ENCODE measurements around the gene INO80D.

INO80D gene

DNA sequence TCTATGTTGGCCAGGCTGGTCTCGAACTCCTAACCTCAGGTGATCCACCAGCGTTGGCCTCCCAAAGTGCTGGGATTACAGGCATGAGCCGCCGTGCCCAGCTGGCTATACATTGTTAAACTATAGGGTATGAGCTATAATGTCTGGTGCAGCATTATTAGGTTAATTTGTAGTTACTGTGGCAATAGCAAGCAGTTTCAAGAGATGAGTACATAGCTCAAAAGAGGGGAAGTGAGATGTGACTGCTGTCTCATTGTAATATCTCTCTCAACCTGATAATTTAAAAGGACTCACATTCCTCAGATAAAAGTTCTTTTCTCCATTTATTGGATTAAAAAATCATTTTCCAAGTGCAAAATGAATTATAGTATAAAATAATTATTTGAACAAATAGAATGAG is 116.4 kb downstream of the INO80D start:
- H3K9me3 Mint-ChIP-seq, result no peaks in the 10 kb centered on the region
- peaks cover 4% of the 10 kb centered on the region for H3K27me3 Mint-ChIP-seq
- H3K4me3 Mint-ChIP-seq, result no peak overlapping the region
- no peak for DNase-seq
- H3K36me3 Mint-ChIP-seq (ENCODE audit: low read depth), result no peaks in the 10 kb centered on the region
- H3K27ac Mint-ChIP-seq, result no peak overlapping the region
- H3K4me1 Mint-ChIP-seq (ENCODE audit: low read depth), result no peaks in the 10 kb centered on the region

GRCh38 chr2:205967391-205968075 is 118.4 kb downstream of the INO80D start:
- H3K27ac Mint-ChIP-seq, result no peak overlapping the region
- H3K9me3 Mint-ChIP-seq, result no peaks in the 10 kb centered on the region
- H3K4me1 Mint-ChIP-seq (ENCODE audit: low read depth), result no peaks in the 10 kb centered on the region
- H3K4me3 Mint-ChIP-seq, result no peak overlapping the region
- peaks cover 4% of the 10 kb centered on the region for H3K27me3 Mint-ChIP-seq
- no peak for DNase-seq
- H3K36me3 Mint-ChIP-seq (ENCODE audit: low read depth), result no peaks in the 10 kb centered on the region

DNA sequence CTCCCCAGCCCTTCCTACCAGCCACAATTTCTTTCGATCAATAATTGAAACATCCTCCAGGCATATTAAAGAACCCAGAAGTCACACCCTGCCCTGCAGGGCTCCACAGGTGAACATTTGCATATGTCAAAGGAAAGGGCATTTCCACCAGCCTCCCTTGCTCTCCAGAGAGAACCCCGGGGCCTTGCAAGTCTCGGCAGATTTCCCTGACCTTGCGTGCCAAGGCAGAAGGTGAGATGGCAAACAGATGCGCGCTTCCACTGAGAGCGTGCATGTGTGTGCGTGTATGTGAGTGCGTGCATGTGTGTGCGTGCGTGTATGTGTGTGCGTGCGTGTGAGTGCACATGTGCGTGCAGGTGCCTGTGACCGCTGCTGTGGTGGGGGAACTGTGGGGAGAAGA is 120.3 kb downstream of the INO80D start:
- DNase-seq, result no peak
- no peaks in the 10 kb centered on the region for H3K36me3 Mint-ChIP-seq (ENCODE audit: low read depth)

DNA sequence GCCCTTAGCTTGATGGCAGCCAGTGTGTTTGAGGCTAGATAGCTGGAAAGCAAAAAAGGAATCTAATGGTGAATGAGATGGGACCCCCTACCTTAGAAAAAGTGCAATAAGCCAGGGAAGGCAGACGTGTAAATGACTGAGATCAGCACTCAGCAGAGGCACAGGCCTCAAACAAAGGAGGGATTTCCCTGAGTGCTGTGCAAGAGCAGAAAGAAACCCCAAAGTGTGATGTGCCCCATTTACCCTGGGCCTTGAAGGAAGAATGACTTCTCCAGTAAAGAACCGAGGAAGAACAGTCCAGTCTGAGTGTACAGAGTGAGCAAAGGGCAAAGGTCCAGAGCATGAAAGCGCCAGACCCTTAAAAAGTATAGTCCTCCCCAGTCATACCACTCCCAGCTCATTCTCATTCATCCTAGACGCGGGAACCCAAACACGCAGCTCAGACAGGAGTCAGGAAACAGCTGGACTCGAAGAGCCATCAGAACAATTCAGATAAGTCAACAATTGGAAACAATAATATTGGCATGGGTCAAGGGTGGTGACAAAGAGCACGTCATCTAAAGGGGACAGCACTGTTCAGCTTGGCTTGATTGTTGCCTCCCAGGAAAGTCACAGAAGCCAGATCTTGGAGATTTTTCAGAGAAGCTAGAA is 121.7 kb downstream of the INO80D start:
- Mint-ChIP-seq H3K4me1 (ENCODE audit: low read depth) (no peaks in the 10 kb centered on the region), H3K27me3 (no peaks in the 10 kb centered on the region), H3K9me3 (no peaks in the 10 kb centered on the region), H3K4me3 (no peak overlapping the region), H3K36me3 (ENCODE audit: low read depth) (no peaks in the 10 kb centered on the region), H3K27ac (no peak overlapping the region)
- no peak for DNase-seq

More for the DNA sequence above, 120.3 kb downstream of the INO80D start:
- no peaks in the 10 kb centered on the region for H3K27me3 Mint-ChIP-seq
- no peak overlapping the region for H3K27ac Mint-ChIP-seq
- H3K4me1 Mint-ChIP-seq (ENCODE audit: low read depth), result no peaks in the 10 kb centered on the region
- H3K4me3 Mint-ChIP-seq, result no peak overlapping the region
- no peaks in the 10 kb centered on the region for H3K9me3 Mint-ChIP-seq

GRCh38 chr2:205959521-205959920 is 126.5 kb downstream of the INO80D start:
- Mint-ChIP-seq H3K36me3 (ENCODE audit: low read depth) (no peaks in the 10 kb centered on the region), H3K9me3 (no peaks in the 10 kb centered on the region), H3K27me3 (no peaks in the 10 kb centered on the region), H3K27ac (no peak overlapping the region), H3K4me3 (no peak overlapping the region), H3K4me1 (ENCODE audit: low read depth) (no peaks in the 10 kb centered on the region)
- no peak for DNase-seq

DNA sequence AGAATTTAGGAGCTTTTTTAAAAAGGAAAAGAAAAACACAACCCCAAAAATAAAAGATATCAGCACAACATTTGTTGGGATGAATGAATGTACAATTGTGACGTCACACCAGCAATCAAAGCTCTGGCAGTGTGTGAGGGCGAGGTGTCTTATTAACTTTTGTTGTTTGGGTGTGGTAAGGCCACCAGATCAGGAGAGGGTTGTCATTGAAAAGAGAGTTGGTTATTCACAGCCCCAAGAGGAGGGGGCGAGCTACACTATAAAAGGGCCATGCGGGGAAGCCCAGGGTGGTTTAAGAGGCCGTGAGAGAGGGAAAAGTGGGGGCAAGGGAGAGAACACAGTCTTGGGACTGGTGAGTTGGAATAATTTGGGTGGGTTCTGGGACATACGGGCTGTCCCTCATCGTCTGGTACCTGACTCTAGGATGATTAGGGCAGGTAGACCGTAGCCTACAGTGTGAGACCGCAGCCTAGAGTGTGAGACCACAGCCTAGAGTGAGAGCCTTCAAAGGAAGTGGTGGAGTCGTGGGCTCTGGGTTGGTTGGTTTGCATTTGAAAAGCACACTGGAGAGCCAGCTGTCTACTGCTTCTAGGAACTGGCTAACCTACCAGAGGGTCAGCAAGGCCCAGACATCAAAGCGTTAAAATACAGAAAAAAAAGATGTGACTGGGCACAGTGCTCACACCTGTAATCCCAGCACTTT is 128.4 kb downstream of the INO80D start:
- H3K4me3 Mint-ChIP-seq, result no peak overlapping the region
- no peaks in the 10 kb centered on the region for H3K4me1 Mint-ChIP-seq (ENCODE audit: low read depth)
- no peaks in the 10 kb centered on the region for H3K36me3 Mint-ChIP-seq (ENCODE audit: low read depth)
- H3K9me3 Mint-ChIP-seq, result peaks cover 4% of the 10 kb centered on the region
- peaks cover 3% of the 10 kb centered on the region for H3K27me3 Mint-ChIP-seq
- H3K27ac Mint-ChIP-seq, result no peak overlapping the region
- DNase-seq, result no peak

DNA sequence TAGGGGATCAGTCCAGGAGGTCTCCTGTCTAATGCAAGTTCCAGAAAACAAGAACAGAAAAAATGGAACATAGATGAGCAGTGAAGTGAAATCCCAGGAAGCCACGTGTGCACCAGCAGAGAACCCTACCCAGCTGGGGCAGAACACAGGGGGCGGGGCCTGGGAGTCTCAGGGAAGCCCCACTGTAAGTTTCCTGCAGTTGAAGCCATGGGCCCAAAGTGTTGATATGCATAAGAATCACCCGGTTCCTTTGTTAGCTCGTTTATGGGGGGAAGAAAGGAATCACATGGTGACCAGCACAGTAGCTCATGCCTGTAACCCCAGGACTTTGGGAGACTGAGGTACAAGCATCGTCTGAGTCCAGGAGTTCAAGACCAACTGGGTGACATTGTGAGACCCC is 131.3 kb downstream of the INO80D start:
- peaks cover 12% of the 10 kb centered on the region for H3K27me3 Mint-ChIP-seq
- no peaks in the 10 kb centered on the region for H3K36me3 Mint-ChIP-seq (ENCODE audit: low read depth)
- no peaks in the 10 kb centered on the region for H3K4me1 Mint-ChIP-seq (ENCODE audit: low read depth)
- H3K4me3 Mint-ChIP-seq, result no peak overlapping the region
- peaks cover 17% of the 10 kb centered on the region for H3K9me3 Mint-ChIP-seq
- H3K27ac Mint-ChIP-seq, result no peak overlapping the region
- DNase-seq, result no peak

- Mint-ChIP-seq H3K9me3 (peaks cover 17% of the 10 kb centered on the region), H3K4me1 (ENCODE audit: low read depth) (peaks cover 6% of the 10 kb centered on the region), H3K4me3 (no peak overlapping the region), H3K27me3 (peaks cover 34% of the 10 kb centered on the region), H3K27ac (no peak overlapping the region), H3K36me3 (ENCODE audit: low read depth) (no peaks in the 10 kb centered on the region)
- no peak for DNase-seq
These were observed 133.7 kb downstream of the INO80D start for GRCh38 chr2:205952282-205952681.

DNA sequence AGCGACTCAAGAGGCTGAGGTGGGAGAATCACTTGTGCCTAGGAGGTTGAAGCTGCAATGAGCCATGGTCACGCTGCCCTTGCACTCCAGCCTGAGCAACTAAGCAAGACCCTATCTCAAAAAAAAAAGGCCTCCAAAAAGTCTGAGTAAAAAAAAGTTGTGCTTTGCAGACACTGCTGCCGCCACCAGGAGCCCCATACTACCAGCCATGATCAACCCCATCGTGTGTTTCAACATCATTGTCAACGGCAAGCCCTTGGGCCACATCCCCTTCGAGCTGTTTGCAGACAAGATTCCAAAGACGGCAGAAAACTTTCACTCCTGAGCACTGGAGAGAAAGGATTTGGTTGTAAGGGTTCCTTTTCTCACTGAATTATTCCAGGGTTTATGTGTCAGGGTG is 137.1 kb downstream of the INO80D start:
- DNase-seq, result no peak
- Mint-ChIP-seq H3K27me3 (peaks cover 42% of the 10 kb centered on the region), H3K36me3 (ENCODE audit: low read depth) (no peaks in the 10 kb centered on the region), H3K27ac (no peak overlapping the region), H3K4me3 (no peak overlapping the region), H3K4me1 (ENCODE audit: low read depth) (peaks cover 6% of the 10 kb centered on the region), H3K9me3 (peaks cover 17% of the 10 kb centered on the region)

DNA sequence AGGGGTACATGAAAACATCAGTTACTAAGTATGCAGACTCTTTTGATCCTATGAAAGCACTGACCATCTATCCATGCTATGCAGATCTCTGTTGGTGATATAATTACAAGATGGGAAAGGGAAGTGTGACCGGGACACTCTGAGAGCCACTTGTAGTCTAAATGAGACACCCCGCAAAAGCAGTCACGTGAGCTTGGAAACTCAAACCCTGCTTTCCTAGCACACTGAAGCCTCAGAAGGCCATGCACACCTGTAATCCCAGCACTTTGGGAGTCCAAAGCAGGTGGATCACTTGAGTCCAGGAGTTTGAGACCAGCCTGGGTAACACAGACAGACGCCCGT is 137.5 kb downstream of the INO80D start:
- Mint-ChIP-seq H3K27me3 (peaks cover 42% of the 10 kb centered on the region), H3K4me1 (ENCODE audit: low read depth) (peaks cover 6% of the 10 kb centered on the region), H3K36me3 (ENCODE audit: low read depth) (no peaks in the 10 kb centered on the region), H3K9me3 (peaks cover 17% of the 10 kb centered on the region), H3K27ac (no peak overlapping the region), H3K4me3 (no peak overlapping the region)
- no peak for DNase-seq

- no peaks in the 10 kb centered on the region for H3K36me3 Mint-ChIP-seq (ENCODE audit: low read depth)
- peaks cover 6% of the 10 kb centered on the region for H3K4me1 Mint-ChIP-seq (ENCODE audit: low read depth)
- no peak overlapping the region for H3K27ac Mint-ChIP-seq
- no peak overlapping the region for H3K4me3 Mint-ChIP-seq
- peaks cover 40% of the 10 kb centered on the region for H3K27me3 Mint-ChIP-seq
- peaks cover 14% of the 10 kb centered on the region for H3K9me3 Mint-ChIP-seq
- peak; percentile 71 for DNase-seq
These were observed 138.1 kb downstream of the INO80D start for GRCh38 chr2:205947621-205948495.

DNA sequence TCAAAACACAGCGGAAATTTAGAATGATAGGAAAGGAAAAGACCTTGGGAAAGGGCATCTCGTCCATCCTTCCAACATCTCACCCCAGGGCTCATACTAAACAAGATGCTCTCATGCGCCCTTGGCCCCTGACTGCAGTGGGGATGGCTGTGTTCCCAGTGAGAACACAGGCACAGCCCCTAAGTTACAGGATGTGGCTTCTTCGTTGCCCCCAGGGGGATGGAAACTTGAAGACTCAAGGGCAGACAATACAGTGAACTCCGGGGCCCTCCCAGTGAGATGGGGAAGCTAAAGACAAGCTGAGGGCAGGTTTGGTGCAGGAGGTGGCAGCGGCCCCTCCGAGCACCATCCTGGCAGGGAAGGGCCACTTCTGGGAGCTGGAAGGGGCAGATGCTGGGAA is 139.7 kb downstream of the INO80D start:
- Mint-ChIP-seq H3K9me3 (peaks cover 2% of the 10 kb centered on the region), H3K4me3 (no peak overlapping the region), H3K36me3 (ENCODE audit: low read depth) (no peaks in the 10 kb centered on the region), H3K27ac (no peak overlapping the region), H3K27me3 (peaks cover 37% of the 10 kb centered on the region), H3K4me1 (ENCODE audit: low read depth) (peaks cover 6% of the 10 kb centered on the region)
- no peak for DNase-seq
